Measurements from ENCODE around the gene BCL11B. TPM values are rescaled to one million over a fixed set of nuclear protein-coding genes. Genes with fewer than 3 reads are reported as not detected.
A peak's percentile ranks its signal among the peaks of the same experiment; 100 is the strongest.

Gene BCL11B
- total RNA-seq, 1 donor from 2014 or later, result under 0.01 TPM

GRCh38 chr14:99286761-99287160 is 14.8 kb upstream of the BCL11B start:
- DNase-seq, result no peak

DNA sequence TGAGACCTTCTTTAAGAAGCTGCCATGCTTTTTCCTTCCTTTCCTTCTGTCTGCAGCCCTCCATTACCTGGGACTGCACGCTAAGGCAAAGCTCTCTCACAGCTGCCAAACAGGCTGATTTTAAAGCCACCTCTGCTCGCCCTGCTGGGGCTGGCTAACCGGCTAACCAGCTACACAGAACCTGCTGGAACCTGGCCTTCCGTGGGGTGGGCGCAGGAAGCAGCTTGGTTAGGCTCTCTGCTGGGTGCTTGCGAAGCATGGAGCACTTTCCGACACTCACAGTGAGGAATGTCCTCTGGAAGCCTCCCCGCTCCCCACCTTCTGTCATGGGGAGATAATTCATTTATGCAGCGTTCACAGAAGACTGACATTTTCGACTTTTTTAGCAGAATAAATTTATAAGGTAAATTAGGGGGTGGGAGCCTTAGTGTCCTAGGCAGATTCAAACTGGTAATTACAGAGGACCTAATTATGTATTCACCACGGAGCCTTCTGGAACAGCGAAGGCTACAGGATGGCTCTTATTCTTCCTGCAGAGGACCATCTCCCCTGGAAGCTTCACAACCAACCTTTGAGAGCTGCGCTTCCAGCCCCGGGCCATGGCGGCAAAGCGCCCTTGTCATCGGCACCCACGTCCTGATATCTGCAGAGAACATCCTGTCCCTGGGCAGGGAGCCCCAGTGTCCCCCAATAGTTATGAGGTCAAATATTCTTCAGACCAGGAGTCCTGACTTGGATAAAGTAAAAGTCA is 12.4 kb upstream of the BCL11B start:
- DNase-seq, result no peak

DNA sequence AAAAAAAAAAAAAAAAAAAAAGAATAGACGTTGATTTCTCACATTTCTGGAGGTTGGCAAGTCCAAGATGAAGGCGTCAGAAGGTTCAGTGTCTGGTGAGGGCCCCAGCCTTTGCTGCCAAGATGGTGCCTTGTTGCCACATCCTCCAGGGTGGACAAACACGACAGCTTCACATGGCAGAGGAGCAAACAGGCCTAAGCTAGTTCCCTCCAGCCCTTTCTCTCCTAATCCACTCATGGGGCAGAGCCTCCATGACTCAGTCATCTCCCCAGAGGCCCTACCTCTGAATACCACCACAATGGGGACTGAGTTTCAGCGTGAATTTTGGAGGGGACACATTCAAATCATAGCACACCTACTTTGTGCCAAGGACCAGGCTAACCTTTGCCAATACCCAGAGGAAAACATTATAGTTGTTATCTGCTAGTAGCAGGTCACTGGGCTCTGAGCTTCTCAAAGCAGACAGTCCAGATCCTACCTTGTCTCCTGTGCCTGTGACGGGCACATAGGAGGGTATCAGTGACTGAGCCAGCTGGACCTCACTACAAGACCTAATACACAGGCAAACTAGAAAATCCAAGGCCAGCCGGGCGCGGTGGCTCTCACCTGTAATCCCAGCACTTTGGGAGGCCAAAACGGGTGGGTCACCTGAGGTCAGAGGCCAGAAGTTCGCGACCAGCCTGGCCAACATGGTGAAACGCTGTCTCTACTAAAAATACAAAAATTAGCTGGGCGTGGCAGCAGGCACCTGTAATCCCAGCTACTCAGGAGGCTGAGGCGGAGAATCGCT is 10.5 kb upstream of the BCL11B start:
- DNase-seq, result no peak

- DNase-seq, result no peak
Measured at GRCh38 chr14:99281396-99281795, 9.4 kb upstream of the BCL11B start.

- DNase-seq, result no peak
Measured at GRCh38 chr14:99280852-99281251, 8.9 kb upstream of the BCL11B start.

DNA sequence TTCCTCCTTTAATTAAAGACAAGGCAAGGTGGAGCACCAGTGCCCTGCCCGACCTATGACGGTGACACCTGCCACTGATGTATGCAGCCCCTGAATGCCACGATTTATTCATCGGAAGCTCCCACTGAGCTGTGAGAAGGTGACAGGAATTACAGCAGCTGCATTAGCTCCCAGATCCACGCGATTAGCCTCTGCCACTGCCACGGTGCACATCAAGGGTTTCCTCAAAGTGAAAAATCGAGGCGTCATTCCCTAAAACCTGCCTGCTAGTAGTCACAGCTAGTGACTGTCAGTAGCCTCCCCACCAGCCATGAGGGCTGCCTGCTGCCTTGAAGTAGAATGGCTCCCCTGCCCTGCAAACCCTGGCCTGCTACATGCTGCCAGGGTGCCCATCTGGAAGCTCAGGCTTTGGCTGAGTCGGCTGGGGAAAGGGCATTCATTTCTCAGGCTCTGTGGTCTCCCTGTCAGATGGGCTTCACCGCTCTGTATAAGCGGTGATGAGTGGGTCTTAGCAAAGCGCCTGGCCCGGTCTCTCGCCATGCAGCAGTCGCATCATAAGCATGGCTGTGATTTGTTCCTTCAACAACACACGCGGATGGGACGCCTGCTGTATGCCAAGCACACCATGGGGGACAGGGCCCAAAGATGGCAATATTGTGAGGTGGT is 8.2 kb upstream of the BCL11B start:
- no peak for DNase-seq

GRCh38 chr14:99278836-99279235 is 6.8 kb upstream of the BCL11B start:
- DNase-seq, result no peak

DNA sequence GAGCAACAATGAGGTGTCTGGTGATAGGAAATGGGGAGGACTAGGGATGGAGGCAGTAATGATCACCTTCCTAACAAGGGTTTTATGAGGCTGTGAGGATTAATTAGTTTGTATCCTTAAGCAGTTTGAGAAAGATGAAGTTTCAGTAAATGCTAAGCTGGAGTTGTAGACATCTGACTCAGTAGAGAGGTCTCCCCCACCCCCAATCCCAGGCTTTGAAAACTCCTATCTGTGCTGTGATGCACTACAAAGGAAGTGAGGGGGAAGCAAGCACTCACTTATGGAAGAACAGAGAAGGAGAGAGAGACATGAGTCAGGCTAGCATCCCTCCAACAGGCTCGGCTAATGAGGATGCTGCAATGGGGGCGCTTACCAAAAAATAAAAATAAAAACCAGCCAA is 5.5 kb upstream of the BCL11B start:
- no peak for DNase-seq

- DNase-seq, result no peak
Measured at GRCh38 chr14:99276482-99276881, 4.5 kb upstream of the BCL11B start.

DNA sequence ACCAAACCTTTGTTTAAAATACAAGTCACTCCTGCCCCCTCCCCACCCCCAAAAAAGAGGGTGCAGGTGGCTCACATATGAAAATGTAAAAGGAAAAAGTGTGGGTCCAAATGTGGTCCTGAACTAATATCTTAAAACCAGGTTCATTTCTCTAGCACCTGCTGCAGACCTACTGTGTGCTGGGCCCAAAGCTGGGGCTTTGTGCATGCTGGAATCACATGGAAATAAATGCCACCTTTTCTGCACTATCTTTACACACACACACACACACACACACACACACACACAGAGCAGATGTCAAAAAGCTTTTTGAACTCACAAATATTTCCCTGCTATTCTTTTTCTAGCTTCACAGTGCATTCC is 3.2 kb upstream of the BCL11B start:
- no peak for DNase-seq

DNA sequence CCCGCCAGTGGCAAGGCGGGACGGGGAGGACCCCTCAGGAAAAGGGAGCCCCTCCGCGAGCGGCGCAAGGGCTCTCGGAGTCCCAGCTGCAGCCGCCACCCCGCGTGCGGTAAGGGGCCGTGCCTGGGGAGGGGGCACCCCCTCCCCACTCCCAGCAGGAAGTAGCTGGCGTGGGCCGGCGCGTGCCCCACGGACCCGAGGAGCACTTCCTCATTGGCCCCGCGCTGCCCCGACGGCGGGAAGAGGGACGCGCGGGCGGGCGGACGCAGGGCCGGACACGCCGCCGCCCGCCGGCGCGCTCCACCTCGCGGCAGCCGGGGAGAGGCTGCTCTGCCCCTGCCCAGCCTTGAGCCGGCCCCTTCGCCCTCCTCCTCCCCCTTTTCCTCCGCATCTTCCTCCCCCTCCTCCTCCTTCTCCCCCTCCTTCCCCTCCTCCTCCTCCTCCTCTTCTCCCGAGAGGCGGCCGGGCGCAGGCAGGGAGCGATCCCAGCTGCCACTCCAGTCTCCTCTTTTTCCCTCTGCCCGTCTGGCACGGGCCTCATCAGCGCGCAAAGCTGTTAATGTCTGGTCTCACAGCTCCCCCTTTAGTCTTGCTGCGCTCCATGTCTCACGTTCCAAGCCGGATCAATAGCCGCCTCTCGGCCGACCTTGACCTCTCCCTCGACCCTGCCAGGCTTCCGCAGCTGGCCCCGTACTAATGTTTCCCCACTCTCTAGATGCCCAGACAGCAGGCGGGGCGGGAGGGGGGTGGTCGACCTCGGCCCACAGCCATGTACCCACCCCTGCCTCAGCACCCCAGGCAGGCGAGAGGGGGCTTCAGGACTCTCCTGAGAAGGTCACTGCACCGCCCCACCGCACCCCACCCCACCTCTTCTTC is 2.6 kb upstream of the BCL11B start:
- peak; percentile 76 for DNase-seq

GRCh38 chr14:99273766-99274345 is 1.9 kb upstream of the BCL11B start:
- no peak for DNase-seq

GRCh38 chr14:99272899-99273765 is 1.1 kb upstream of the BCL11B start:
- peak; percentile 28 for DNase-seq

DNA sequence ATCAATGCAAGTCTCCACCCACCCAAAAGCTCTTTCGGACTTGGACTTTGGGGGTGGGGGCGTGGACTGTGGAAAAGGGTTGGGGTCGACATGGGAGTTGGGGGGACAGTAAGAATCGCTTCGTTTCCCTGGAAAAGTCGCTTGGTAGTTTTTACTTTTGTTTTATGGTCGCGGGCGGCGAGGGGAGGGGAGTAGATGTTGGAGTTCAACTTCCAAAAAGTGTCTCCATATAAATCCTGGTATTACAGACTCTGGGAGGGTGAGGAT is 568 bp upstream of the BCL11B start:
- DNase-seq, result no peak

DNA sequence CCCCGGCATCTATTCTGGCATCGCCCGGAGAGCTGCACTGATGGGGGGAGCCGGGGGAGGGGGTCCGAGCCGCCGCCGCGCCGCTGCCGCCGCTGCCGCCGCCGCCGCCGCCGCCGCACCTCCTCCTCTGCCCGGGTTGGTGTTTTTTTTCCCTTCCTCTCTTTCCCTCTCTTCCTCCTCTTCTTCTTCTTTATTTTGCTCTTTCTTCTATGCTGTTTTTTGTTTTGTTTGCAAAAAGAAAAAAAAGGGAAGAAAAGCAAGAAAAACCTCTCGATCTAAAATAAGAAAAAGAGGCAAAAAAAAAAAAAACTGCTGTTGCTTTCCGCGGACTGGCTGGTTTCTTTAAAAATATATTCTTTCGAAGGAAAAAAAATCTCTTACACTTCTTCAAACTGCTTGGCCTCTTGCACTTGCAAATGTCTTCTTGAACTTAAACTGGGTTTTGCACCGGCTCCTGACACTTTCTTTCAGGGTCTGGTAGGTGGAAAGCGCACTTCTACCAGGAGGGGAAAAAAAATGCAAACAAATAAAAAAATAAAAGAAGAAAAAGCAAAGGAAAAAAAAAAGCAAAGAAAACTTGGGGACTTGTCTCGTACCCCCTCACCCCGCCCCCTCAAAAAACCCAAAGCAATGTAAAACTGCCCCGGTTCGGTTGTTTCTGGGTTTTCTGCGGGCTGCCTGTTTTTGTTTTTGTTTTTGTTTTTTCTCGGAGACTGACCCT is 616 bp downstream of the BCL11B start:
- no peak for DNase-seq

- no peak for DNase-seq
Measured at GRCh38 chr14:99270458-99271220, 1.4 kb downstream of the BCL11B start.

DNA sequence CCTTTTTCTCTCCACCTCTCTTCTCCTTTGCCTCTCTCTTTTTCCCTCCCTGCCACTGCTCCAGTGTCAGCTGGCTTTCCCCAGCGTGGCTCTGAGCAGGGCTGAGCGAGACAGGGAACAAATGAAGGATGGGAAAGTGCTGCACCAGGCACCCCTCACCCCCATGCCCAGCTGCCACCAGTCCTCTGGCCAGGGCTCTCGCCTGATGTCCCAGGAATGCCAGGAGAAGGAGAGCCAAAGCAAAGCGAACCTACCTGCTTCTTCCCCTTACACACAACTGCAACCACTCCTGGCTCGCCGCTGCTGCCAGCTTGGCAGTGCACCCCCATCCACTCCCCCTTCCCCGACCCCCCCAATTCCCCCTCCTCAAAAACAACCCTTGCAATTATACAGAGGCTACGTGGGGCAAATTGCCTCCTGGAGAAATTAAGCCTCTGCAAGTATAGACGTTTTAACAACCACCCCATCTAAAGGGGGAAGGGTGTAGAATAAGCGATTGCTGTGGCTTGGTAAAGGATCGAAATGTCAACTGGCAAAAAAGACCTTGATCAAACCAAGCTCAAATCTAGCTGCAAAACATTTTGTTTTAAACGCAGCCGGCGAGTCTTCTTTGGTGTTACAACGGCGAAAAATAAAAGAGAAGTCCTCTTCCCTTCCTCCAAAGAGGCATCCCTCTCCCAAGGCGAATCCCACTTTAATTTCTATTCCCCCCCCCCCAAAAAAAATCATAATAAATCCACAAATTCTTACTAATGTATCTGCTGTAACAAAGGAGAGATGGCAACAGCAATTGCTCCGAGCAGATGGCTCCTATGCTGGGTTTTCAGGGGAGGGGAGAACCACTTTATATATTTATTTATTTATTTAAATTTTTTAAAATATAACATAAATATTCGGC is 2.9 kb downstream of the BCL11B start:
- DNase-seq, result no peak

- DNase-seq, result no peak
Measured at GRCh38 chr14:99267837-99268781, 3.9 kb downstream of the BCL11B start.

All from dermis blood vessel endothelial cell (primary cell).